Measurements from ENCODE around the gene CLCNKA. TPM values are rescaled to one million over a fixed set of nuclear protein-coding genes. Genes with fewer than 3 reads are reported as not detected.

The CLCNKA gene
- total RNA-seq, 2 donors from 2014 or later = 2.1 to 4.0 TPM

- TF ChIP-seq CTCF (IDR thresholded peaks at IDR 0.05) (no peak), POLR2A (IDR thresholded peaks at IDR 0.05) (no peak)
- intact Hi-C loops (cut with DNase I) = loop anchor here (5.0 kb wide), 1 partner anchor 46 kb away; no protein-coding TSS in a partner anchor
- 65 to 77% methylated on average over 4 to 11 of the region's 11 CpGs for whole genome bisulfite sequencing, 2 donors
Observed at GRCh38 chr1:16006010-16006409, 15.8 kb upstream of the CLCNKA start.

GRCh38 chr1:16006552-16007485 is 15.0 kb upstream of the CLCNKA start:
- Histone ChIP-seq H3K9me3 (no peaks in the 10 kb centered on the region), H3K36me3 (replicated peaks in 1 of 2; ENCODE audit: insufficient read depth in 1 of 2, low read depth in 2 of 2) (no peaks in the 10 kb centered on the region), H3K27me3 (no peaks in the 10 kb centered on the region), H3K4me3 (no peak overlapping the region), H3K27ac (no peak overlapping the region), H3K4me1 (no peaks in the 10 kb centered on the region)
- WGBS, 2 donors = 46 to 56% methylated on average over 7 to 9 of the region's 9 CpGs
- DNase-seq = no peak
- intact Hi-C loops (cut with DNase I) = loop anchor here (5.0 kb wide), 1 partner anchor 45 kb away; no protein-coding TSS in a partner anchor
- ATAC-seq = no peak
- TF ChIP-seq POLR2A (IDR thresholded peaks at IDR 0.05) (no peak), CTCF (IDR thresholded peaks at IDR 0.05) (peak in 1 of 7 experiments; percentile 18)

More at GRCh38 chr1:16006010-16006409, 15.8 kb upstream of the CLCNKA start:
- H3K27ac ChIP-seq = no peak overlapping the region
- H3K4me1 ChIP-seq = no peaks in the 10 kb centered on the region
- H3K27me3 ChIP-seq = no peaks in the 10 kb centered on the region
- H3K9me3 ChIP-seq = no peaks in the 10 kb centered on the region
- no peaks in the 10 kb centered on the region for H3K36me3 ChIP-seq (replicated peaks in 1 of 2; ENCODE audit: insufficient read depth in 1 of 2, low read depth in 2 of 2)
- DNase-seq (no peak), ATAC-seq (no peak)
- H3K4me3 ChIP-seq = no peak overlapping the region

- no peak overlapping the region for H3K27ac ChIP-seq
- no peaks in the 10 kb centered on the region for H3K9me3 ChIP-seq
- no peak overlapping the region for H3K4me3 ChIP-seq
- H3K36me3 ChIP-seq (replicated peaks in 1 of 2; ENCODE audit: insufficient read depth in 1 of 2, low read depth in 2 of 2) = no peaks in the 10 kb centered on the region
- WGBS, 2 donors = 70 to 71% methylated on average over 6 of the region's 6 CpGs
- no peak for DNase-seq
- TF ChIP-seq POLR2A (IDR thresholded peaks at IDR 0.05) (no peak), CTCF (IDR thresholded peaks at IDR 0.05) (no peak)
- peaks cover 7% of the 10 kb centered on the region for H3K4me1 ChIP-seq
- H3K27me3 ChIP-seq = no peaks in the 10 kb centered on the region
- ATAC-seq = no peak
- intact Hi-C loops (cut with DNase I) = loop anchor here (5.0 kb wide), 1 partner anchor 44 kb away; no protein-coding TSS in a partner anchor
Observed at GRCh38 chr1:16007671-16008341, 14.0 kb upstream of the CLCNKA start.

GRCh38 chr1:16009030-16009460 is 12.8 kb upstream of the CLCNKA start:
- Histone ChIP-seq H3K4me3 (no peak overlapping the region), H3K27me3 (no peaks in the 10 kb centered on the region), H3K4me1 (peaks cover 20% of the 10 kb centered on the region), H3K27ac (no peak overlapping the region), H3K9me3 (no peaks in the 10 kb centered on the region), H3K36me3 (replicated peaks in 1 of 2; ENCODE audit: insufficient read depth in 1 of 2, low read depth in 2 of 2) (no peaks in the 10 kb centered on the region)
- peak; percentile 49 for ATAC-seq
- no peak for TF ChIP-seq POLR2A (IDR thresholded peaks at IDR 0.05)
- peak; percentile 70 to 95 (median 93) for TF ChIP-seq CTCF (IDR thresholded peaks at IDR 0.05)
- WGBS, 2 donors = 0 to 1% methylated on average over 4 of the region's 4 CpGs
- peak; percentile 82 to 89 (median 86) for DNase-seq
- intact Hi-C loops (cut with DNase I) = loop anchor here (5.0 kb wide), 1 partner anchor 43 kb away; no protein-coding TSS in a partner anchor

All from body of pancreas (tissue), 4 donors.